Epithelial cell of proximal tubule (primary cell): Measurements from ENCODE around the gene ZNF346. TPM values are rescaled to one million over a fixed set of nuclear protein-coding genes. Genes with fewer than 3 reads are reported as not detected.

Experiments used
- DNase-seq: peaks from one replicate; pipeline ENCODE4 v3.0.0-alpha.2; 2011; ENCODE audit warnings: low read depth
- H3K4me3 ChIP-seq: 2 replicates; pipeline ENCODE4 v1.5.1; 2011; ENCODE audit warnings: low read depth, mild to moderate bottlenecking, low read length
- total RNA-seq: library from RNA; depleted of rRNA; stranded (reverse); fragments of >200 nt; gene quantifications from 2 replicates; pipeline ENCODE4 v1.2.3, GENCODE V29; 2015
- TF ChIP-seq, protein P1 (sequence below): conservative IDR thresholded peaks from 2 replicates; pipeline ENCODE4 v1.5.1; 2012; ENCODE audit warnings: low read depth, mild to moderate bottlenecking, low read length

The ZNF346 gene
- total RNA-seq, 1 donor from 2014 or later: 8.8 TPM

DNA sequence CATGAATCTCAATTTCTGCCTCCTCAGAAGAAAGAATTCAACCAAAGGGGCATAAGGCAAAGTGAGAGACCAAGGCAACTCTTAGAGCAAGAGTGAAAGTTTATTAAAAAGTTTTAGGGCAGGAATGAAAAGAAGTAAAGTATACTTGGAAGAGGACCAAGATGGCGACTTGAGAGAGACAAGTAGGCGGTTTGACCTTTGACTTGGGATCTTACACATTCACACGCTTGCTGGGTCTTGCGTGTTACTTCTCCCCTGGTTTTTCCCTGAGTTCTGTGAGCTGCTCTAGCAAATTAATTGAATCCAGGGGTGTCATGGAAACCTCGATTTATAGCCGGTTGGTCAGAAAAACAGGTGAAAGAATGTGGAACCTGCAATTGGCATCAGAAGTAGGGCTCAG, 7.0 kb downstream of the ZNF346 start:
- no peak overlapping the region for H3K4me3 ChIP-seq
- DNase-seq: no peak
- TF ChIP-seq, protein P1, sequence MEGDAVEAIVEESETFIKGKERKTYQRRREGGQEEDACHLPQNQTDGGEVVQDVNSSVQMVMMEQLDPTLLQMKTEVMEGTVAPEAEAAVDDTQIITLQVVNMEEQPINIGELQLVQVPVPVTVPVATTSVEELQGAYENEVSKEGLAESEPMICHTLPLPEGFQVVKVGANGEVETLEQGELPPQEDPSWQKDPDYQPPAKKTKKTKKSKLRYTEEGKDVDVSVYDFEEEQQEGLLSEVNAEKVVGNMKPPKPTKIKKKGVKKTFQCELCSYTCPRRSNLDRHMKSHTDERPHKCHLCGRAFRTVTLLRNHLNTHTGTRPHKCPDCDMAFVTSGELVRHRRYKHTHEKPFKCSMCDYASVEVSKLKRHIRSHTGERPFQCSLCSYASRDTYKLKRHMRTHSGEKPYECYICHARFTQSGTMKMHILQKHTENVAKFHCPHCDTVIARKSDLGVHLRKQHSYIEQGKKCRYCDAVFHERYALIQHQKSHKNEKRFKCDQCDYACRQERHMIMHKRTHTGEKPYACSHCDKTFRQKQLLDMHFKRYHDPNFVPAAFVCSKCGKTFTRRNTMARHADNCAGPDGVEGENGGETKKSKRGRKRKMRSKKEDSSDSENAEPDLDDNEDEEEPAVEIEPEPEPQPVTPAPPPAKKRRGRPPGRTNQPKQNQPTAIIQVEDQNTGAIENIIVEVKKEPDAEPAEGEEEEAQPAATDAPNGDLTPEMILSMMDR: no peak

DNA sequence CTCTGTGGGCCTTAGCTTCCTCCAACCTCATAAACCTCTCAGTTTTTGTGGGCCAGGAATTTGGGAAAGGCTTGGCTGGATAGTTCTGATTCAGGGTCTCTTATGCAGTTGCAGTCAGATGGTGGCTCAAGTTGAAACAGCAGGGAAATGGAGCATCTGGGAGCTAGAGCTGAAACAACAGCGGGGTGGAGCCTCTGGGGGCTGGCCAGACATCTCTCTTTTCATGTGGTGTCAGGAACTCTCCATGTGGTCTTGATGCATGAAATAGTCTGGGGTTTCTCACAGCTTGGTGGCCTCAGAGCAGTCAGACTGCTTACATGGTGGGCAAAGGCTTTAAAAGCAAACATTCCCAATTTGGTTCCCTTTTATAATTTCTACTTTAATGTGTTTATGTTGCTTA, 13.5 kb downstream of the ZNF346 start:
- H3K4me3 ChIP-seq: no peak overlapping the region
- DNase-seq: no peak
- TF ChIP-seq, protein P1: no peak

DNA sequence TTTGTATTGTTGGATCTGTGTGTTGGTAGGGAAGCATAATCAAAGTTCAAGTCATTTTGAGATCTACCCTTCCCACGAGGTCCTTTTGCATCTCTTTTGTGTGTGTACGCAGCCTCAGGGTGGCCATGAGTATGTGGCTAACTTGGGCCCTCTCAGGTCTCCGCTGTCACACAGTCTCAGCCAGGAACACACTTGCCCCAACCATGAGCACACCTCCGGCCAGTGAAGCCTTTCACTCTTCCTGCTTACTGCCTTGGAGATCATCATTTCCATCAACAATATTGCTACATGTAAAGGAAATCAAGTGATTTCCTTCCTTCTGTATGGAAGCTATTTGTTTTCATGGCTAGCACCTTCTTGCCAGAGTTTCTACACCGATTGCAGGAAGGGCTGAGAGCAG, 13.9 kb downstream of the ZNF346 start:
- TF ChIP-seq, protein P1: no peak
- DNase-seq: no peak
- no peak overlapping the region for H3K4me3 ChIP-seq

DNA sequence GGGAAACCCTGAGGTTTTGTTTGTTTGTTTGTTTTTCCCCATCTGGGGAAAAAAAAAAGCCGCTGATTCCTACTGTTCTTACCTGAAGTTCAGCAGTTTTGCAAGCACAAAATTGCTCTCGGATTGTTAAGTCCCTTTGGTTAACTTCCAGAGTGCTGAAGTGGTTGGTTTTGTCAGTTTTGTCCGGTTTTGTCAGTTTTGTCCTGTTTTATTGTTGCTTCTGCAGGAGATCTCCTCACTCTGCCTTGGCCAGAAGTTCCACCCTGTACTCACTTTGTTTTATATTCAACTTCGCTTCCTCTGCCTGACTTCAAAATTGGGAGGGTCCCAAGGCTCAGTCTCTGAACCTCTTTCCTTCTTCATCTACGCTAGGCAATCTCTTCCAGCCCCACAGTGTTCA, 14.4 kb downstream of the ZNF346 start:
- H3K4me3 ChIP-seq: no peak overlapping the region
- TF ChIP-seq, protein P1: no peak

DNA sequence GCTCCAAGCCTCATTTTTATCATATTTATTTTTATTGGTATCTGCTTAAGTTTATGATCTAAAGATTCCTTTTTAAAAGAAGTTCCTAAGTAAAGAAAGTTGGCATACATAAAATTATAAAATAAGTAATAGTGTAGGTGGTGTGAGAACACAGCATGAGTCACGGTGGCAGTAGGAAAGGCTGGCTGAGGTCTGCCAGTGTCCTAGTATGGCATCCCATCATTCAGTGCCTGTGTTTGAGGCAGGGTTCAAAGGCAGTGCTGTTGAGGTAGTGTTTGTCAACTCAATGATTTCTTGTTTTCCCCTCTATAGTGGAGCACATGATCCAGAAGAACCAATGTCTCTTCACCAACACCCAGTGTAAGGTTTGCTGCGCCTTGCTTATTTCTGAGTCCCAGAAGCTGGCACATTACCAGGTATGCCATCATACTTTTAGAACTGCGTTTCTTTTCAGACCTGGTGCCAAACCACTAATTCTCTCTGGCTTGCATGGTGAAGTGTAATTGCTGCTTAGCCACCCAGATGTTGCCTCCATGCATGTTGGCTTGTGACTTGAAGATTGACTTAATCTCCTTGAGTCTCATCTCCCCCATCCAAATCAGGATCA, 18.4 kb downstream of the ZNF346 start:
- no peak overlapping the region for H3K4me3 ChIP-seq
- TF ChIP-seq, protein P1: no peak
- peak; percentile 23 for DNase-seq

More for the DNA sequence above, 14.4 kb downstream of the ZNF346 start:
- DNase-seq: no peak

DNA sequence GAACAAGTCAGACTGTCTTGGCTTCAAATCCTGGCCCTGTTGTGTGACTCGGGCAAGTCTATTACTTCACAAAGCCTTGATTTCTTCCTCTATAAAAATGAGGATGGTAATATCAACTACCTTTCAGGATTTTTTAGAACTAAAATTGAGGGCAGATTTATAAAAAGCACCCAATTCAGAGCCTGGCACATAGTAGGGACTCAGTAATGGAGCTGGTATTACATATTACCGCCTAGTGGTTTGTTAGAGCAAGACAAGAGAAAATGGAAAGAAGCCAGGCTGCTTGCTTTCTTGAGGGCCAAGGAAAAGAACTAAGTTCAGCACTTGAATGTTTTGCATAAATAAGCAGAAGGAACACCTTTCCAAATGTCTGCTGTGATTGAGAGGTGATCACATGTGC, 19.4 kb downstream of the ZNF346 start:
- no peak for DNase-seq
- H3K4me3 ChIP-seq: no peak overlapping the region
- TF ChIP-seq, protein P1: no peak

DNA sequence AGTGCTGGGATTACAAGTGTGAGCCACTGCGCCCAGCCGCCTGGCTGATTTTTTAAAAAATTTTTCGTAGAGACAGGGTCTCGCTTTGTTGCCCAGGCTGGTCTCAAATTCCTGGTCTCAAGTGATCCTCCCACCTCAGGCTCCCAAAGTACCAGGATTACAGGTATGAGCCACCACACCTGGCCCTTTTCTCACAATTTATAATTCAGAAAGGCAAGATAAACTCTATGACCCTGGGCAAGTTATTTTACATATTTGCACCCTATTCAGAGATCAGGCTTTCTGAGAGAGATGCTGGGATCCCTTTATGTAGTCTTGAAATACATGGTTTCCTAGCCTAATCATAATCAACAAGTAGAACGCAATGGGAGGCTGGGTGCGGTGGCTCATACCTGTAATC, 20.6 kb downstream of the ZNF346 start:
- TF ChIP-seq, protein P1: no peak
- DNase-seq: no peak
- no peak overlapping the region for H3K4me3 ChIP-seq
